GM12865 (cell line): ENCODE results near the gene HOXD12.

ENCODE experiments used
- DNase-seq: peaks from one replicate; pipeline ENCODE4 v3.0.0; 2010; ENCODE audit warnings: low read depth
- H3K4me3 ChIP-seq: 2 replicates; pipeline ENCODE4 v1.5.1; 2011; ENCODE audit warnings: mild to moderate bottlenecking, low read depth, low read length, control low read depth
- CTCF ChIP-seq: IDR thresholded peaks from 2 replicates; pipeline ENCODE4 v1.5.1; 2011; ENCODE audit warnings: low read length, control low read depth, low read depth, inconsistent platforms; ENCODE audit not compliant: insufficient read depth; ENCODE audit errors: missing control alignments

The HOXD12 gene

DNA sequence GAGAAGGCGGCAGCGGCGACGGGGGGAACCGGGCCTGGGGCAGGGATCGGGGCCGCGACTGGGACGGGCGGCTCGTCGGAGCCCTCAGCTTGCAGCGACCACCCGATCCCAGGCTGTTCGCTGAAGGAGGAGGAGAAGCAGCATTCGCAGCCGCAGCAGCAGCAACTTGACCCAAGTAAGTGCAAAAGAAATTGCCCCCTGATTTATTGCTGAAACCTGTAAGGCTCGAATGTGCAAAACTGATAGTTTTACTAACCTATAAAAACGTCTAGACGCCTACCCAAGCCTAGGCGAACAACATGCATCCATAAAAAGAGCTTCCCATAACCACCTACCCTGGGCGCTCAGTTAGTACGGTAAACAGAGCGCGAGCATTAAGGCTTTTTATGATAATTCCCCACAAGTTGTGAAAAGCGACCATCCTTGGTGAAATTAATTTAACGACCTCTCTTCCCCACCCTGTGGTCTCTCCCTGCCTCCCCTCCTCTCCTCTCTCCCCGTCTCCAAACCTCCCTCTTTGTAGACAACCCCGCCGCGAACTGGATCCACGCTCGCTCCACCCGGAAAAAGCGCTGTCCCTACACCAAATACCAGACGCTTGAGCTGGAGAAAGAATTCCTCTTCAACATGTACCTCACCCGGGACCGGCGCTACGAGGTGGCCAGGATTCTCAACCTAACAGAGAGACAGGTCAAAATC lies 24.0 kb downstream of the HOXD12 start:
- no peak overlapping the region for H3K4me3 ChIP-seq
- TF ChIP-seq CTCF = no peak
- DNase-seq = no peak

DNA sequence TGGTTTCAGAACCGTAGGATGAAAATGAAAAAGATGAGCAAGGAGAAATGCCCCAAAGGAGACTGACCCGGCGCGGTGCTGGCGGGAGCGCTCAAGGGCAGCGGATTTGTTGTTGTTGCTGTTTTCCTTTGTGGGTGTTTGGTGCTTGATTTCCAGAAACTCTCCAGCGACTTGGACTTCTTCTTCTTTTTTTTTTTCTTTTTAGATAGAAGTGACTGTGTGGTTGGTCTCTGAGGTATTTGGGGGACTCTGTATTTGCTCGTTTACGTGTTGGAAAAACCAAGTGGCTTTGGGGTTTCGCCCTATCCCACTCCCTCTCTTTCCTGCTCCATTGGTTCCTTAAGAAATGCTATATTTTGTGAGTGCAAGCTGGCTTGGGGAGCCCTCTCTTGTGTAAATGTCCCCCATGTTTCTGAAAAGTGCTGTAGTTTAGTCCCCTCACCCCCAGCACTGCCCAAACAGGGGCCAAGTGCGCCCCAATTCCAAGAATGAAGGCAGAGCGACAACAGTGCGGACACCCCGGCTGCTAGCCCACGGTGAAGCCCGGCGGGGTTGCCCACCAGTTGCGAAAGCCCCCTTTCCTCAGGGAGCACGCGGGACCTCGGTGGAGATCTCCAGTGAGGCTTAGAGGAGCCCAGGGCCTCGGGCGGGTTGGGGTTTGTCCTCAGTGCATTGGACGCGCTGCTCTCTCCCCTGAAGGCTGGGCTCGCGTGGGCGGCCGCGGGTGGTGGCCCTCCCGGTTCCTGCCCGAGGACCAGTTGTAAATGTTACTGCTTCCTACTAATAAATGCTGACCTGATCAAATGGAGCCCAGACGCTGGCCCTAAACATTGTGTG lies 24.7 kb downstream of the HOXD12 start:
- DNase-seq = no peak
- H3K4me3 ChIP-seq = no peak overlapping the region
- no peak for TF ChIP-seq CTCF

DNA sequence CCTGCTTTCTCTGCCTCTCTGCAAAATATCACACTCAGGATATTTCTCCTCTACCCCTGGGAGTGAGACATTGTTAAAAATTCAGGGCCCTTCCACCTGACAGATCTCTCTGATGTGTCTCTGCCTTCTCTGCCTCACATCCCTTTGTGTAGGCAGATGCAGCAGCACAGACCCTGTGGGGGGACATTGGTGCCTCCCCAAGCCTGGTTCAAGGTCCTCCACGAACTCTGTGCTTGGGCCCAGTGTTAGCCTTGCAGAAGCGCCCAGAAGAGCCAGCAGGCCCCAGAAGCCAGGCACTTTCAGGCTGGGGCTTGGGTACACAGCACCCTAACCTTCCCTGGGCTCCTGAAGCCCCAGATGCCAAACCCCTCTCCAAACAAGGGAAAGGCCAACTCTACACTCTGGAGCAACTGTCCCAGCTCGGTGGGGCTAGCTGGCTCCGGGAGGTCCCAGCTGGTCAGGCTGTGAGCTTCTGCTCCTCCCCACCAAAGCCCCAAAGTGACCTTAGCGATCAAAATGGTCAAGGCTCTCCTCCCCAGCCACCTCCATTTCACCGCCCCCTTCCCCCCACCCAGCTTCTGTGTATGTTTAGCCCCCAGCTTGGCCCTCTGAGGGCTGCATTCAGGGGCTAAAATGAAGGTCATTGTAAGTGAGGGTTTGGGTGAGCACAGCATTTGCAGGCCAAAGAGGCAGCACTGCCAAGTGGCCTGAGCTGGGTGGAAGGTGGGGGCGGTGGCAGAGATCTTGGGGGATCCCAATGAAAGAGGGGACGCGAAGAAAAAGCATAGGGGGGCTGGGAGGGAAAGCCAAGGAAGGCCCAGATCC lies 25.6 kb downstream of the HOXD12 start:
- no peak for DNase-seq
- no peak overlapping the region for H3K4me3 ChIP-seq
- no peak for TF ChIP-seq CTCF

DNA sequence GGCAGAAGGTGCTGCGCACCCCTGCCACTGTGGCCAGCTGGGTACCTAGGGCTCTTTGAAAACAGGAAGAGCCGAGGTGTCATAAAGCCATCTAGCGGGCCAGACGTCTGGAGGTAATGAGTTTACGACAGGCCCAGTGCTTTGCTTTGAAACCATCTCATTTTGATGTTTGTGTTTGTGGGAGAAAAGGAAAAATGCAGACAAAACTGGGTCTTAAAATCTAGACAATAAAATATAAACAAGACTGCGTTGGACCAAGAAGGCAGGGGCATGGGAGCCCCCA lies 26.1 kb downstream of the HOXD12 start:
- DNase-seq = no peak
- no peak for TF ChIP-seq CTCF
- H3K4me3 ChIP-seq = no peak overlapping the region

- peak; percentile 61 for DNase-seq
- peak; percentile 63 for TF ChIP-seq CTCF
- H3K4me3 ChIP-seq = no peak overlapping the region
These were observed 27.6 kb downstream of the HOXD12 start for GRCh38 chr2:176126929-176127773.

DNA sequence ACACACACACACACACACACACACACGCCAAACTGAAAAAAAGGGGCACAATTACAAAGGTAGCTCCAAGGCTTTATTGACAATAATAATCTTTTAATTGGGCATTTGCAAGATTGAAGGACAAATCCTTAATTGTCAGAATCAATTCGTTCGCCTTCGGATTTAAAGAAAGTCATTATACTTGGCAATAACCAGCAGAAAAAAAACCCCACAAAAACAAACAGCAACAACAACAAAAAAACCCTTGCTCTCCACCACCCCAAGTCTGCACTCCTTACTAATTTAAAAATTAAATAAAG lies 28.1 kb downstream of the HOXD12 start:
- no peak for TF ChIP-seq CTCF
- DNase-seq = no peak
- H3K4me3 ChIP-seq = no peak overlapping the region
